Measurements from ENCODE around the gene OR14C36. TPM values are rescaled to one million over a fixed set of nuclear protein-coding genes. Genes with fewer than 3 reads are reported as not detected.

The OR14C36 gene
- total RNA-seq, 1 experiment from 2014 or later = not detected

GRCh38 chr1:248366609-248367008 is 18.0 kb downstream of the OR14C36 start:
- Histone ChIP-seq H3F3A (ENCODE audit: insufficient read depth, low read depth) (no peaks in the 10 kb centered on the region), H3K27me3 (ENCODE audit: insufficient read depth, low read depth) (no peaks in the 10 kb centered on the region), H2AFZ (no peak overlapping the region), H3K9me3 (ENCODE audit: insufficient read depth, low read depth) (no peaks in the 10 kb centered on the region), H3K4me3 (no peak overlapping the region), H3K4me1 (replicated peaks; ENCODE audit: insufficient read depth) (no peaks in the 10 kb centered on the region), H3K27ac (no peak overlapping the region), H3K9me2 (ENCODE audit: insufficient read depth) (no peaks in the 10 kb centered on the region), H3K79me2 (ENCODE audit: low read depth) (no peaks in the 10 kb centered on the region), H4K20me1 (ENCODE audit: insufficient read depth) (no peaks in the 10 kb centered on the region), H3K4me2 (no peak overlapping the region), H3K36me3 (ENCODE audit: low read depth) (no peaks in the 10 kb centered on the region)
- POLR2A ChIA-PET (ENCODE audit: unreplicated experiment) = no interaction called here
- intact Hi-C loops (cut with micrococcal nuclease; ENCODE audit: unreplicated experiment) = no loop called here
- DNase-seq = no peak
- TF ChIP-seq EZH2 (IDR thresholded peaks at IDR 0.05; ENCODE audit: low read depth) = no peak
- TF ChIP-seq CTCF (conservative IDR thresholded peaks at IDR 0.05) = no peak
- CTCF ChIA-PET = no interaction called here
- no TSS peak for BruUV-seq (replicated peaks)

- no peak overlapping the region for H3K27ac ChIP-seq
- no peaks in the 10 kb centered on the region for H4K20me1 ChIP-seq (ENCODE audit: insufficient read depth)
- no TSS peak for BruUV-seq (replicated peaks)
- ChIA-PET CTCF (no interaction called here), POLR2A (ENCODE audit: unreplicated experiment) (no interaction called here)
- no peak overlapping the region for H2AFZ ChIP-seq
- H3K4me3 ChIP-seq = no peak overlapping the region
- H3K9me2 ChIP-seq (ENCODE audit: insufficient read depth) = no peaks in the 10 kb centered on the region
- no peaks in the 10 kb centered on the region for H3F3A ChIP-seq (ENCODE audit: insufficient read depth, low read depth)
- no peaks in the 10 kb centered on the region for H3K9me3 ChIP-seq (ENCODE audit: insufficient read depth, low read depth)
- no peaks in the 10 kb centered on the region for H3K36me3 ChIP-seq (ENCODE audit: low read depth)
- intact Hi-C loops (cut with micrococcal nuclease; ENCODE audit: unreplicated experiment) = no loop called here
- no peak for DNase-seq
- H3K27me3 ChIP-seq (ENCODE audit: insufficient read depth, low read depth) = no peaks in the 10 kb centered on the region
- no peaks in the 10 kb centered on the region for H3K79me2 ChIP-seq (ENCODE audit: low read depth)
- H3K4me1 ChIP-seq (replicated peaks; ENCODE audit: insufficient read depth) = no peaks in the 10 kb centered on the region
- no peak for TF ChIP-seq CTCF (conservative IDR thresholded peaks at IDR 0.05)
- TF ChIP-seq EZH2 (IDR thresholded peaks at IDR 0.05; ENCODE audit: low read depth) = no peak
- no peak overlapping the region for H3K4me2 ChIP-seq
Observed at GRCh38 chr1:248372394-248372793, 23.8 kb downstream of the OR14C36 start.

GRCh38 chr1:248373761-248374160 is 25.2 kb downstream of the OR14C36 start:
- intact Hi-C loops (cut with micrococcal nuclease; ENCODE audit: unreplicated experiment) = no loop called here
- H3K4me3 ChIP-seq = no peak overlapping the region
- ChIA-PET CTCF (no interaction called here), POLR2A (ENCODE audit: unreplicated experiment) (no interaction called here)
- no peak for DNase-seq
- H3K9me3 ChIP-seq (ENCODE audit: insufficient read depth, low read depth) = no peaks in the 10 kb centered on the region
- no peak overlapping the region for H3K4me2 ChIP-seq
- TF ChIP-seq EZH2 (IDR thresholded peaks at IDR 0.05; ENCODE audit: low read depth) (no peak), CTCF (conservative IDR thresholded peaks at IDR 0.05) (no peak)
- H3K79me2 ChIP-seq (ENCODE audit: low read depth) = no peaks in the 10 kb centered on the region
- H3K27ac ChIP-seq = no peak overlapping the region
- no TSS peak for BruUV-seq (replicated peaks)
- H4K20me1 ChIP-seq (ENCODE audit: insufficient read depth) = no peaks in the 10 kb centered on the region
- no peaks in the 10 kb centered on the region for H3F3A ChIP-seq (ENCODE audit: insufficient read depth, low read depth)
- H2AFZ ChIP-seq = no peak overlapping the region
- H3K9me2 ChIP-seq (ENCODE audit: insufficient read depth) = no peaks in the 10 kb centered on the region
- no peaks in the 10 kb centered on the region for H3K36me3 ChIP-seq (ENCODE audit: low read depth)
- no peaks in the 10 kb centered on the region for H3K4me1 ChIP-seq (replicated peaks; ENCODE audit: insufficient read depth)
- H3K27me3 ChIP-seq (ENCODE audit: insufficient read depth, low read depth) = no peaks in the 10 kb centered on the region
